IPS-18c (cell line): ENCODE results near the gene C2CD4C.
"Not testable (repeated sequence)": the region's sequence is repeated elsewhere in the genome, so short reads cannot be mapped to it uniquely, and the experiment has no call there.

Experiments
- H3K4me3 ChIP-seq: 2 replicates; pipeline ENCODE4 v1.7.0; 2013; ENCODE audit warnings: low read depth, mild to moderate bottlenecking, low read length, moderate library complexity; ENCODE audit not compliant: insufficient read depth
- H3K9me3 ChIP-seq: one replicate; pipeline ENCODE4 v1.6.1; 2013; ENCODE audit warnings: mild to moderate bottlenecking, low read length, moderate library complexity; ENCODE audit not compliant: control insufficient read depth, insufficient read depth

Gene C2CD4C

GRCh38 chr19:366951-367350 is 42.0 kb downstream of the C2CD4C start:
- Histone ChIP-seq H3K4me3 (no peak overlapping the region), H3K9me3 (no peaks in the 10 kb centered on the region)

GRCh38 chr19:366205-366783 is 42.7 kb downstream of the C2CD4C start:
- no peaks in the 10 kb centered on the region for H3K9me3 ChIP-seq
- no peak overlapping the region for H3K4me3 ChIP-seq

- no peak overlapping the region for H3K4me3 ChIP-seq
- H3K9me3 ChIP-seq: no peaks in the 10 kb centered on the region
Measured at GRCh38 chr19:364496-365287, 44.3 kb downstream of the C2CD4C start.

GRCh38 chr19:362683-363082 is 46.3 kb downstream of the C2CD4C start:
- H3K4me3 ChIP-seq: no peak overlapping the region
- H3K9me3 ChIP-seq: no peaks in the 10 kb centered on the region

GRCh38 chr19:362154-362553 is 46.8 kb downstream of the C2CD4C start:
- H3K4me3 ChIP-seq: no peak overlapping the region
- H3K9me3 ChIP-seq: no peaks in the 10 kb centered on the region

GRCh38 chr19:359653-359925 is 49.4 kb downstream of the C2CD4C start:
- Histone ChIP-seq H3K9me3 (no peaks in the 10 kb centered on the region), H3K4me3 (no peak overlapping the region)

GRCh38 chr19:355536-355935 is 53.4 kb downstream of the C2CD4C start:
- not testable (repeated sequence) for H3K9me3 ChIP-seq, H3K4me3 ChIP-seq
